Tongue (tissue), 2 donors: ENCODE measurements around the gene TPK1. TPM values are rescaled to one million over a fixed set of nuclear protein-coding genes. Genes with fewer than 3 reads are reported as not detected.
A peak's percentile ranks its signal among the peaks of the same experiment; 100 is the strongest.
"Not testable (repeated sequence)": the region's sequence is repeated elsewhere in the genome, so short reads cannot be mapped to it uniquely, and the experiment has no call there.

Source experiments
- DNase-seq: peaks from one replicate; pipeline ENCODE4 v3.0.0-alpha.2; 2015
- total RNA-seq: library from RNA; depleted of rRNA; stranded (reverse); fragments of >200 nt; gene quantifications from one replicate; pipeline ENCODE4 v1.2.3, GENCODE V29; 2014

Gene TPK1
- total RNA-seq, 1 donor from 2014 or later = 4.3 TPM

DNA sequence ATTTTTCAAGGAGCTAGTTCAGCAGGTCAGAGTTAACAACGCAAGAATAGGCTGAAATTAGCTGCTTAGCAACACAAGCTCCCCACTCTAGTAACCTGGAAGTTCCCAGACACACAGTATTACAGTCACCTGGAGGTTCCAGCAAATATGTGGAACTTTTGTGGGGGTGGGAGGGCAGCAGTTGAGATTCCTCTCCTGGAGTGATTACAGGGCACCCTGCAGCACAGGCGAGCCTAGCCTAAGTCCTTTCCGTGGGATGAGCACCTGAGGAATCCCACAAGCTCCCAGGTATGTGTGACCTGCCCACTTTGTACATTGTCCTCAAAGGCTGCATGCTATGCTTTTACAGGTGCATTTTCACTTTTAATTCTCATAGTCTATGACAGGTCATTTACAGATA is 13.6 kb downstream of the TPK1 start:
- no peak for DNase-seq

- no peak for DNase-seq
Measured at GRCh38 chr7:144821067-144821466, 14.8 kb downstream of the TPK1 start.

DNA sequence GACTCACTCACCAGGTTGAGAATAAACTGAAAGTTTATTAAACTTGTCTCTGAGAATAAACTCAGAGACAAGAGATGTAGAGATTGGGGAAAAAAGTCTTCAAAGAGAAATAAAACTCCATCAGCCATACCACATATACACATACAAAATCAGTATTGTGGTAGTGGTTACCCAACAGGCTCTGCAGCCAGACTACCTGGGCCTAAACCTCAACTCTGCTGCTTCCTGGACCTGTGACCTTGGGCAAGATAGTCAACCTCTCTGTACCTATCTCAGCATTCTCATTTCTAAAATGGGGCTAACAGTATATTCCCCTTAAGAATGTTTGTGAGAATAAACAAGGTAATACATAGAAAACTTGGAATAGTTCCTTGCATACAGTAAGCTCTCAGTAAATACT is 15.3 kb downstream of the TPK1 start:
- DNase-seq = no peak

GRCh38 chr7:144819566-144819965 is 16.3 kb downstream of the TPK1 start:
- no peak for DNase-seq

DNA sequence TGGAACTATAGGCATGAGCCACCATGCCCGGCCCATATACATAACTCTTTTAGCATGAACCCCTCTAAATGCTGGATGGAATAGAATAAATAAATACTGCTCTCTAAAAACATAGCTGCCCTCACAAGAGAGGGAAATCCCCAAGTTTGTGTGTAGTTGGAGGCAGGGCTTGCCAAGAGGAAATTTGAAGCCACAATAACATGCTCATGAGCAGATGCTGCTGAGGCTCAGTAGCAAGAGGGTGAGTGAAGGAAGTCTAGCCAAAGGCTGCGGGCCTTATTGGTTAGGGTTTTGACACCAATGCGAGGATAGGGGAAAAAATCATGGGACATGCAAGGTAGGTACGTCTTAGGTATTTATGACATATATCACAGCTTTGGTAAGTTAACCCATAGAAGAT is 17.3 kb downstream of the TPK1 start:
- DNase-seq = peak; percentile 61

DNA sequence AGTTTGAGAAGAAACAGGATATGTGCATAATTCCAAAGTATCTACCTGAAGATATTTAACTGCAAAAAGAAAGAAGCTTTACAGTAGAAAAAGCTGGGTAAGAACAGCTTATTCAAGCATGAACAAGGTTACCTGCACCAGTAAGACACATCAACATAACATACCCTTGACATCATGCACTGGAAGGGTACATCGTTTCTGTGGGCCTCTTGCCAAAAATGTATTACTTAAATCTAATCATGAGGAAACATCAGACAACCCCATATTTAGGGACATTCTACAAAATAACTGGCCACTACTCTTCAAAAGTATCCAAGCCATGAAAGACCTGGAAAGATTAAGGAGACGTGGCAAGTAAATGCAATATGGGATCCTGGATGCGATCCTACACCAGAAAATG is 18.9 kb downstream of the TPK1 start:
- DNase-seq = no peak

GRCh38 chr7:144814299-144814698 is 21.6 kb downstream of the TPK1 start:
- DNase-seq = no peak

- no peak for DNase-seq
Measured at GRCh38 chr7:144812379-144813283, 23.2 kb downstream of the TPK1 start.

GRCh38 chr7:144805627-144806239 is 30.1 kb downstream of the TPK1 start:
- DNase-seq = no peak

DNA sequence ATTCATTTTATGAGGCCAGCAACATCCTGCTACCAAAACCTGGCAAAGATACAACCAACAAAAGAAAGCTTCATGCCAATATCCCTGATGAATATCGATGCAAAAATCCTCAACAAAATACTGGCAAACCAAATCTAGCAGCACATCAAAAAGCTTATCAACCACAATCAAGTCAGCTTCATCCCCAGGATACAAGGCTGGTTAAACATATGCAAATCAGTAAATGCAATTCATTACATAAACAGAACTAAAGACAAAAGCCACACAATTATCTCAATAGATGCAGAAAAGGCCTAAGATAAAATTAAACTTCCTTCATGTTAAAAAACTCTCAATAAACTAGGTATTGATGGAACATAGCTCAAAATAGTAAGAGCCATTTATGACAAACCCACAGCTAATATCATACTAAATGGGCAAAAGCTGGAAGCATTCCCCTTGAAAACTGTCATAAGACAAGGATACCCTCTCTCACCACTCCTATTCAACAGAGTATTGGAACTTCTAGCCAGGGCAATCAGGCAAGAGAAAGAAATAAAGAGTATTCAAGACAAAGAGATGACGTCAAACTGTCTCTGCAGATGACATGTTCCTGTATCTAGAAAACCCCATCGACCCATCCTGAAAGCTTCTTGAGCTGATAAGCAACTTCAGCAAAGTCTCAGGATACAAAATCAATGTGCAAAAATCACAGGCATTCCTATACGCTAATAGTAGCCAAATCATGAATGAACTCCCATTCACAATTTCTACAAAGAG is 35.0 kb downstream of the TPK1 start:
- DNase-seq = not testable (repeated sequence)

DNA sequence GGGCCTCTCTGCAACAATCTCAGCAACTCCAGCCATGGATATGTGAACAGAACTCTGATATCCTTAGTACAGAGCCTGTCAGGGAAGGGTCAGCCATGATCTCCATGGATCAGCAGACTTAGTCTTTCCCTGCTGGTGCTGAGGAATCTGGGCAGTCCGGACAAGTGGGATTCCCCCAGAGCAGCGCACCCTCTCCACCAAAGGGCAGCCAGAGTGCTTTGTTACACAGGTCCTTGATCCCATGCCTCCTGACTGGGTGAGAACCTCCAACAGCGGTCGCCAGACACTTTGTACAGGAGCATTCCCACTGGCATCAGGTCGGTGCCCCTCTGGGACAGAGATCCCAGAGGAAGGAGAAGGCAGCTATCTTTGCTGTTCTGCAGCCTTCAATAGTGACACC is 38.9 kb downstream of the TPK1 start:
- DNase-seq = no peak

- no peak for DNase-seq
Measured at GRCh38 chr7:144792050-144792449, 43.8 kb downstream of the TPK1 start.

DNA sequence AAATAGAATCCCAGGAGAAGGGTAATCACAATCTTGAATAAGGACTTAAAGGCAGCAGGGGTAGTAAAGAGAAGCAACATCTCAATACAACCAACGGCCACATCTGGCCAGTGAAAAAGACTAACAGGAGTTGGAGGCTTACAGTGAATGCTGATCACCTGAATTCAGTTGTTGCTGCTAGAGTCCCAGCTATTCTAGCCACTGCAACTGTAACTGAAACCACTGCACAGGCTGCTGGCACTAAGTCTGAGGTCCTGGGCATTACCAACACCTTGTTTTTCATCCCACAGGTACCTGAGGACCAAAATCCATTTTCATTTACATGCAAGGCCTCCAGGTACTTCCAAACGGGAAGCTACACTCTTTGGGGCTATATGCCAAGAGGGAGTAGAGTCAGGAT is 44.4 kb downstream of the TPK1 start:
- DNase-seq = no peak

GRCh38 chr7:144787127-144787526 is 48.7 kb downstream of the TPK1 start:
- no peak for DNase-seq

GRCh38 chr7:144786522-144786921 is 49.3 kb downstream of the TPK1 start:
- DNase-seq = no peak

- no peak for DNase-seq
Measured at GRCh38 chr7:144786079-144786478, 49.8 kb downstream of the TPK1 start.

DNA sequence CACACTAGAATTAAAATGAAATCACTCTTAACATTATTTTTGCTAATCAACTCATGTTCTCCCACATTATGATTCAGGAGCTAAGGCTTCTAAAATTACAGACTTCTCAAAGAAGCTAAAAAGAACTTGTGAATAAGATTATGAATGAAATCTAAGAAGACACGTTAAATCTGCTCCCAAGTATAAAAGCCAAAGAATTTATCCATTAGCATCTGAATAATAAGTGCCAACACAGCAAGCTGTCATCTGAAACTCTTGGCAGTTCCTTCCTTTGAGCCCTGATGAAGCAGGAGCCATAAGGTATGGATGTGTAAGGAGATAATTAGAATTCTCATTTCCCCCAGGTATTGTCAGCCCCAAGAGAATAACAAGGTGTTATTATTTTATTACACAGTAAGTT is 50.3 kb downstream of the TPK1 start:
- DNase-seq = no peak

DNA sequence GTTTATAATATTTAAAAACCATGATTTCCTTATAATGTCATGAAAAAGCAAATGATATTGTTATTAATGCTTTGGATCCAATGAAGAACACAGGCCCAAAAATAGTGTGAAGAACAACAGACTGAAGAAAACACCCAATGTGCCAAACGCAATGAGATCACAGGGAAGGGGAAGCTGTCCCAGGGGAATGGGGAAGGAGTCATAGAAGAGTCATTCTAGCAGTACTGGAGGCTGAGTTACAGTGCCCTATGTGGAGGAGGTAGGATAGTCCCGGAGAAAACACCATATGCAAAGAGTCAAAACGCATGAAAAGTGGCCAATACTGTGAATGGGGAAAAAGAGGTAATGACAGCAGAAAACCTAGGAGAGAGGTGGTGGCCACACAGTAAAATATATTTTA is 50.9 kb downstream of the TPK1 start:
- DNase-seq = no peak

DNA sequence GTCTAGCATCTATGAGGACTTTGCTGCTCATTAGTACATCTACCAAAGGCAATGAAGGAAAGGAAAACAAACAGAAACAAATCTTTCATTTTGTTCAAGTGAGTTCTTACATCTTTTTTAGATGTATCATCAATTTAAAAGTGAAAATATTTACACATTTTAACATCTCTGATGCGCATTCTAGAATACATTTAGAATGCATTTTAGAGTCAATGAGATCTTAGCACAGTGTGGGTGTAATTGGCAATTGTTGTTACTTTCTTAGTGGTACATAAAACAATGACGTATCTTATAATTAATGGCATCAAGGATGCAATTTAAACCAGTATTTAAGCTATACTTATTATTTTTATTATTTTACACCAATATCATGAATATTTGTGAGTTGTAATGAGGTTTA is 51.4 kb downstream of the TPK1 start:
- no peak for DNase-seq

- DNase-seq = no peak
Measured at GRCh38 chr7:144782883-144783282, 53.0 kb downstream of the TPK1 start.

- no peak for DNase-seq
Measured at GRCh38 chr7:144780071-144780608, 55.7 kb downstream of the TPK1 start.

GRCh38 chr7:144777889-144778288 is 58.0 kb downstream of the TPK1 start:
- DNase-seq = not testable (repeated sequence)
